Trophoblast cell (in vitro differentiated cells and primary cell): Measurements from ENCODE around the gene B4GALT1.

Source experiments
- DNase-seq, 2 donors: peaks; one replicate each; pipeline ENCODE4 v3.0.0-alpha.2; 2016
- H2AFZ ChIP-seq: 2 replicates; pipeline ENCODE4 v1.6.1; 2013; ENCODE audit warnings: low read length, moderate library complexity, mild to moderate bottlenecking; ENCODE audit not compliant: insufficient read depth, poor library complexity
- H2AK5ac ChIP-seq: 2 replicates; pipeline ENCODE4 v1.6.1; 2013; ENCODE audit warnings: mild to moderate bottlenecking, low read length
- H2BK120ac ChIP-seq: 2 replicates; pipeline ENCODE4 v1.6.1; 2013; ENCODE audit warnings: low read length, mild to moderate bottlenecking, moderate library complexity; ENCODE audit not compliant: insufficient read depth, poor library complexity
- H2BK12ac ChIP-seq: 2 replicates; pipeline ENCODE4 v1.6.1; 2013; ENCODE audit warnings: mild to moderate bottlenecking, low read length, moderate library complexity
- H2BK5ac ChIP-seq: 2 replicates; pipeline ENCODE4 v1.6.1; 2013; ENCODE audit warnings: low read length, low read depth, moderate library complexity, mild to moderate bottlenecking; ENCODE audit not compliant: poor library complexity
- H3K14ac ChIP-seq: 2 replicates; pipeline ENCODE4 v1.6.1; 2013; ENCODE audit warnings: mild to moderate bottlenecking, low read length
- H3K18ac ChIP-seq: 2 replicates; pipeline ENCODE4 v1.6.1; 2013; ENCODE audit warnings: mild to moderate bottlenecking, low read length
- H3K23ac ChIP-seq: 2 replicates; pipeline ENCODE4 v1.6.1; 2013; ENCODE audit warnings: low read length
- H3K27ac ChIP-seq: 2 replicates; pipeline ENCODE4 v1.5.1; 2013; ENCODE audit warnings: low read depth, mild to moderate bottlenecking, inconsistent platforms, low read length, moderate library complexity
- H3K27me3 ChIP-seq: 2 replicates; pipeline ENCODE4 v1.6.1; 2013; ENCODE audit warnings: inconsistent platforms, mild to moderate bottlenecking, low read length, moderate library complexity; ENCODE audit not compliant: insufficient read depth
- H3K36me3 ChIP-seq, 2 experiments: 1 replicate in 1 of 2; 2 replicates in 1 of 2; pipeline ENCODE4 v1.6.1; 2013; ENCODE audit warnings: low read length in 2 of 2, mild to moderate bottlenecking in 2 of 2, moderate library complexity in 1 of 2; ENCODE audit not compliant: insufficient read depth in 2 of 2, control insufficient read depth in 1 of 2
- H3K4ac ChIP-seq: 2 replicates; pipeline ENCODE4 v1.6.1; 2013; ENCODE audit warnings: low read depth, mild to moderate bottlenecking, low read length, moderate library complexity
- H3K4me1 ChIP-seq, 2 experiments: 1 replicate in 1 of 2; 2 replicates in 1 of 2; pipeline ENCODE4 v1.6.1; 2013; ENCODE audit warnings: low read length in 2 of 2, mild to moderate bottlenecking in 2 of 2, moderate library complexity in 1 of 2; ENCODE audit not compliant: insufficient read depth in 2 of 2, control insufficient read depth in 1 of 2
- H3K4me2 ChIP-seq: 2 replicates; pipeline ENCODE4 v1.6.1; 2013; ENCODE audit warnings: inconsistent platforms, mild to moderate bottlenecking, low read length, moderate library complexity
- H3K4me3 ChIP-seq: 2 replicates; pipeline ENCODE4 v1.5.1; 2013; ENCODE audit warnings: mild to moderate bottlenecking, low read depth, low read length, inconsistent platforms
- H3K79me1 ChIP-seq: one replicate; pipeline ENCODE4 v1.6.1; 2013; ENCODE audit warnings: low read length
- H3K79me2 ChIP-seq: 2 replicates; pipeline ENCODE4 v1.6.1; 2013; ENCODE audit warnings: low read length, mild to moderate bottlenecking; ENCODE audit not compliant: control insufficient read depth, insufficient read depth, poor library complexity
- H3K9ac ChIP-seq: 2 replicates; pipeline ENCODE4 v1.6.1; 2013; ENCODE audit warnings: mild to moderate bottlenecking, low read length
- H3K9me3 ChIP-seq: 2 replicates; pipeline ENCODE4 v1.6.1; 2013; ENCODE audit warnings: low read depth, mild to moderate bottlenecking, control low read depth, inconsistent platforms, low read length; ENCODE audit not compliant: insufficient read depth
- H4K12ac ChIP-seq: 2 replicates; pipeline ENCODE4 v1.6.1; 2013; ENCODE audit warnings: low read depth, mild to moderate bottlenecking, low read length, moderate library complexity
- H4K8ac ChIP-seq: 2 replicates; pipeline ENCODE4 v1.6.1; 2013; ENCODE audit warnings: low read depth, mild to moderate bottlenecking, low read length, moderate library complexity
- H4K91ac ChIP-seq: one replicate; pipeline ENCODE4 v1.6.1; 2013; ENCODE audit warnings: low read depth, mild to moderate bottlenecking, low read length, moderate library complexity
- WGBS: extraction: QIAGEN DNeasy Blood & Tissue Kit; methylation state at CpG from one replicate; pipeline ENCODE4 v1.1.7; 2013; ENCODE audit warnings: missing lambda C conversion rate; ENCODE audit not compliant: insufficient read length, insufficient coverage; ENCODE audit errors: extremely low coverage; 5-methylcytosine and 5-hydroxymethylcytosine counted together

Gene B4GALT1

GRCh38 chr9:33143241-33143661, 23.9 kb downstream of the B4GALT1 start:
- Histone ChIP-seq H3K79me2 (peaks cover 35% of the 10 kb centered on the region), H4K91ac (no peak overlapping the region), H3K23ac (no peak overlapping the region), H2BK5ac (no peak overlapping the region), H3K27ac (no peak overlapping the region), H2AK5ac (no peak overlapping the region), H3K9ac (no peak overlapping the region), H2BK120ac (no peak overlapping the region), H3K4me3 (no peak overlapping the region), H3K18ac (no peak overlapping the region), H4K8ac (no peak overlapping the region), H3K9me3 (no peaks in the 10 kb centered on the region), H4K12ac (no peak overlapping the region), H3K27me3 (no peaks in the 10 kb centered on the region), H3K4me1 (peaks cover 36 to 40% of the 10 kb centered on the region in 2 experiments), H3K79me1 (peaks cover 3% of the 10 kb centered on the region), H2BK12ac (no peak overlapping the region), H3K14ac (no peak overlapping the region), H3K36me3 (no peaks in the 10 kb centered on the region), H2AFZ (no peak overlapping the region), H3K4ac (no peak overlapping the region), H3K4me2 (no peak overlapping the region)
- peak; percentile 98 to 99 for DNase-seq
- WGBS, result no CpG with 5 or more reads among the region's 2 CpGs

GRCh38 chr9:33142535-33142934, 24.6 kb downstream of the B4GALT1 start:
- H3K4me1 ChIP-seq, result peaks cover 35 to 40% of the 10 kb centered on the region in 2 experiments
- no peak overlapping the region for H2AFZ ChIP-seq
- peak overlapping the region; percentile 8 for H3K4ac ChIP-seq
- H3K36me3 ChIP-seq, result no peaks in the 10 kb centered on the region
- H3K79me1 ChIP-seq, result peaks cover 3% of the 10 kb centered on the region
- H2BK5ac ChIP-seq, result no peak overlapping the region
- WGBS, result no CpG with 5 or more reads among the region's 5 CpGs
- H3K14ac ChIP-seq, result no peak overlapping the region
- no peak overlapping the region for H4K91ac ChIP-seq
- DNase-seq, result no peak
- H3K27ac ChIP-seq, result no peak overlapping the region
- peaks cover 37% of the 10 kb centered on the region for H3K79me2 ChIP-seq
- no peak overlapping the region for H3K4me3 ChIP-seq
- H2BK12ac ChIP-seq, result no peak overlapping the region
- H3K27me3 ChIP-seq, result no peaks in the 10 kb centered on the region
- no peak overlapping the region for H3K4me2 ChIP-seq
- no peaks in the 10 kb centered on the region for H3K9me3 ChIP-seq
- no peak overlapping the region for H3K23ac ChIP-seq
- H4K12ac ChIP-seq, result no peak overlapping the region
- no peak overlapping the region for H4K8ac ChIP-seq
- no peak overlapping the region for H3K18ac ChIP-seq
- H3K9ac ChIP-seq, result no peak overlapping the region
- H2AK5ac ChIP-seq, result no peak overlapping the region
- no peak overlapping the region for H2BK120ac ChIP-seq

- no peak overlapping the region for H2BK120ac ChIP-seq
These were observed 26.5 kb downstream of the B4GALT1 start for GRCh38 chr9:33140401-33141360.

GRCh38 chr9:33139421-33140228, 27.5 kb downstream of the B4GALT1 start:
- Histone ChIP-seq H3K79me2 (peaks cover 30% of the 10 kb centered on the region), H3K4me1 (peaks cover 29 to 41% of the 10 kb centered on the region in 2 experiments), H4K8ac (no peak overlapping the region), H3K4me2 (no peak overlapping the region), H3K4me3 (no peak overlapping the region), H3K36me3 (peaks cover 6 to 7% of the 10 kb centered on the region in 2 experiments), H3K14ac (peak overlapping the region; percentile 8), H3K18ac (peak overlapping the region; percentile 45), H3K23ac (no peak overlapping the region), H4K12ac (no peak overlapping the region), H2AK5ac (no peak overlapping the region), H4K91ac (no peak overlapping the region), H3K9me3 (no peaks in the 10 kb centered on the region), H3K79me1 (peaks cover under 1% of the 10 kb centered on the region), H2BK12ac (no peak overlapping the region), H3K27ac (no peak overlapping the region), H2BK5ac (no peak overlapping the region), H3K9ac (peak overlapping the region; percentile 29), H2BK120ac (no peak overlapping the region), H3K27me3 (no peaks in the 10 kb centered on the region), H2AFZ (peak overlapping the region; percentile 8), H3K4ac (peak overlapping the region; percentile 23)
- WGBS, result no CpG with 5 or more reads among the region's 18 CpGs
- DNase-seq, result no peak

More at GRCh38 chr9:33140401-33141360, 26.5 kb downstream of the B4GALT1 start:
- Histone ChIP-seq H3K14ac (no peak overlapping the region), H3K27me3 (no peaks in the 10 kb centered on the region), H2BK5ac (no peak overlapping the region), H4K8ac (no peak overlapping the region), H3K4me3 (no peak overlapping the region), H4K12ac (no peak overlapping the region), H3K23ac (no peak overlapping the region), H2BK12ac (no peak overlapping the region), H3K27ac (no peak overlapping the region), H3K79me2 (peaks cover 32% of the 10 kb centered on the region), H3K4me1 (peaks cover 34 to 40% of the 10 kb centered on the region in 2 experiments), H3K4me2 (no peak overlapping the region), H2AK5ac (no peak overlapping the region), H3K36me3 (peaks cover 0 to 2% of the 10 kb centered on the region in 2 experiments), H3K18ac (no peak overlapping the region), H3K79me1 (peaks cover 3% of the 10 kb centered on the region), H3K9me3 (no peaks in the 10 kb centered on the region), H3K9ac (peak overlapping the region; percentile 17), H4K91ac (no peak overlapping the region), H3K4ac (peak overlapping the region; percentile 42), H2AFZ (no peak overlapping the region)
- DNase-seq, result no peak
- WGBS, result no CpG with 5 or more reads among the region's 9 CpGs
